Measurements from ENCODE around the gene ZNF273. TPM values are rescaled to one million over a fixed set of nuclear protein-coding genes. Genes with fewer than 3 reads are reported as not detected.
A peak's percentile ranks its signal among the peaks of the same experiment; 100 is the strongest.

Gene ZNF273
- total and polyA plus RNA-seq, 10 of the 15 experiments (the other 5 are each of a cell fraction or from before 2014, with no cell fraction given) = 4.8 to 12.3 (median 7.8) TPM

- ChIA-PET CTCF (interaction anchor here (1.0 to 1.3 kb wide), 2 partner anchors 44 to 59 kb away, joined by 5 read pairs; partner anchors contain the start of gene ZNF273), SMC1A (ENCODE audit: uncharacterized antibody, unreplicated experiment) (no interaction called here), POLR2A (interaction anchor here (0.7 kb wide), 1 partner anchor 101 kb away, joined by 3 read pairs; no protein-coding TSS in a partner anchor), RAD21 (ENCODE audit: unreplicated experiment) (interaction anchor here (0.6 to 1.1 kb wide), 2 partner anchors 361 to 400 kb away, joined by 3 read pairs; no protein-coding TSS in a partner anchor)
- no peak overlapping the region for H2AFZ ChIP-seq (ENCODE audit: control insufficient read depth, low read depth, low read length)
- DNase-seq (ENCODE audit: low read depth, low spot score) (no peak), ATAC-seq (peak; percentile 48), FAIRE-seq (no peak)
- no peaks in the 10 kb centered on the region; a peak in 1 of 4 replicates for H3K27me3 ChIP-seq (replicated peaks in 1 of 2; ENCODE audit: control insufficient read depth in 2 of 2, insufficient read depth in 2 of 2, low read length in 1 of 2)
- intact Hi-C loops (cut with micrococcal nuclease; ENCODE audit: unreplicated experiment) = no loop called here
- no peak overlapping the region for H3K27ac ChIP-seq (ENCODE audit: control insufficient read depth, insufficient read depth)
- no peak overlapping the region for H3K4me2 ChIP-seq (ENCODE audit: control insufficient read depth, insufficient read depth)
- no TSS peak for BruUV-seq (replicated peaks)
- in situ Hi-C loops (cut with MboI) = no loop called here
- 67% methylated on average over 5 of the region's 5 CpGs for WGBS (ENCODE audit: insufficient coverage, insufficient replicate concordance, low lambda C conversion rate, missing lambda C conversion rate)
- TF ChIP-seq CUX1 (IDR thresholded peaks at IDR 0.05; ENCODE audit: insufficient replicate concordance, low read depth, low read length) (no peak), SRF (IDR thresholded peaks at IDR 0.05; ENCODE audit: low read depth in 2 of 2, low read length in 2 of 2) (no peak), IKZF1 (conservative IDR thresholded peaks at IDR 0.05) (no peak), RAD21 (IDR thresholded peaks at IDR 0.05; ENCODE audit: insufficient read depth, low read depth, low read length) (peak; percentile 27; the same call in 1 of the 2 replicates), IRF4 (IDR thresholded peaks at IDR 0.05; ENCODE audit: low read depth, low read length) (no peak), E2F8 (IDR thresholded peaks at IDR 0.05; ENCODE audit: low read depth, partially characterized antibody) (no peak), CBFB (IDR thresholded peaks at IDR 0.05; ENCODE audit: low read depth) (no peak), RFX5 (IDR thresholded peaks at IDR 0.05; ENCODE audit: low read depth, low read length) (no peak), CTCF (IDR thresholded peaks at IDR 0.05 in 2 of 3, conservative IDR thresholded peaks at IDR 0.05 in 1 of 3; ENCODE audit: control insufficient read depth in 2 of 3, extremely low read depth in 1 of 3, insufficient read depth in 1 of 3, low read depth in 3 of 3, low read length in 3 of 3) (peak in 2 of 3 experiments; percentile 18 to 22; a peak in 2 of 6 replicates)
- H3K9ac ChIP-seq (ENCODE audit: control insufficient read depth, insufficient read depth, low read length) = no peak overlapping the region
- H3K79me2 ChIP-seq (ENCODE audit: control insufficient read depth, insufficient read depth, low read length) = no peaks in the 10 kb centered on the region
- H3K36me3 ChIP-seq (ENCODE audit: control insufficient read depth in 2 of 2, insufficient read depth in 2 of 2, low read length in 1 of 2) = no peaks in the 10 kb centered on the region
- no peaks in the 10 kb centered on the region for H4K20me1 ChIP-seq (ENCODE audit: control insufficient read depth, insufficient read depth)
- no peaks in the 10 kb centered on the region for H3K4me1 ChIP-seq (ENCODE audit: control insufficient read depth, insufficient read depth, low read length)
- no peaks in the 10 kb centered on the region; the same call in 2 of the 3 replicates for H3K9me3 ChIP-seq (replicated peaks; ENCODE audit: control insufficient read depth, insufficient read depth, low read length)
- no peak overlapping the region for H3K4me3 ChIP-seq
Measured at GRCh38 chr7:64946772-64947171, 43.7 kb downstream of the ZNF273 start.
